WTC11 (cell line): ENCODE results near the gene F10. TPM values are rescaled to one million over a fixed set of nuclear protein-coding genes. Genes with fewer than 3 reads are reported as not detected.

ENCODE experiments used
- ATAC-seq: fragments of 200-7000 bp; cut with Tn5 transposase; 2 replicates; pipeline ENCODE4 v1.10.0; 2021; ENCODE audit warnings: mild to moderate bottlenecking, moderate library complexity
- CTCF ChIA-PET: fragments of 300-600 bp; sonication (Branson Sonifier 250); formaldehyde crosslinking; loops from one replicate; lab custom pipeline; 2021; ENCODE audit warnings: antibody characterized with exemption; lab: Charles Lee
- POLR2A ChIA-PET: fragments of 350-600 bp; sonication (Branson Sonifier 250); formaldehyde crosslinking; loops from one replicate; lab custom pipeline; 2021; ENCODE audit warnings: antibody characterized with exemption; lab: Charles Lee
- DNase-seq: peaks from one replicate; pipeline ENCODE4 v3.0.0; 2021; ENCODE audit warnings: low spot score
- H3K27ac Mint-ChIP-seq: 2 replicates; pipeline ENCODE4 v1.8.0; 2021; ENCODE audit warnings: mixed read lengths
- H3K27me3 Mint-ChIP-seq: 2 replicates; pipeline ENCODE4 v1.8.0; 2021; ENCODE audit warnings: low read depth, mild to moderate bottlenecking, moderate library complexity, mixed read lengths
- H3K36me3 Mint-ChIP-seq: 2 replicates; pipeline ENCODE4 v1.8.0; 2021; ENCODE audit warnings: mixed read lengths
- H3K4me1 Mint-ChIP-seq: 2 replicates; pipeline ENCODE4 v1.8.0; 2022; ENCODE audit warnings: mixed read lengths
- H3K4me3 Mint-ChIP-seq: 2 replicates; pipeline ENCODE4 v1.8.0; 2021; ENCODE audit warnings: mild to moderate bottlenecking, moderate library complexity, mixed read lengths
- H3K9me3 Mint-ChIP-seq: 2 replicates; pipeline ENCODE4 v1.8.0; 2021; ENCODE audit warnings: mixed read lengths
- ARID4B ChIP-seq: sonication (generic); formaldehyde crosslinking; IDR thresholded peaks from 2 replicates; pipeline ENCODE4 v1.8.0; 2023; ENCODE audit warnings: missing genetic modification reagents, mild to moderate bottlenecking, borderline replicate concordance
- ATF1 ChIP-seq: sonication (generic); formaldehyde crosslinking; IDR thresholded peaks from 2 replicates; pipeline ENCODE4 v1.8.1; 2023; ENCODE audit warnings: mild to moderate bottlenecking, moderate library complexity, missing genetic modification reagents
- ATF3 ChIP-seq: sonication (generic); formaldehyde crosslinking; conservative IDR thresholded peaks from 2 replicates; pipeline ENCODE4 v1.8.1; 2022; ENCODE audit warnings: mild to moderate bottlenecking, missing genetic modification reagents
- ERG ChIP-seq: fragments of 250-450 bp; sonication (Bioruptor Pico); IDR thresholded peaks from 2 replicates; pipeline ENCODE4 v1.8.0; 2021; ENCODE audit warnings: mild to moderate bottlenecking
- GTF2I ChIP-seq: fragments of 250-450 bp; sonication (Bioruptor Pico); conservative IDR thresholded peaks from 2 replicates; pipeline ENCODE4 v1.4.0; 2021; ENCODE audit warnings: mild to moderate bottlenecking
- HMGXB4 ChIP-seq: sonication (generic); formaldehyde crosslinking; IDR thresholded peaks from 2 replicates; pipeline ENCODE4 v1.8.1; 2023; ENCODE audit warnings: mild to moderate bottlenecking, moderate library complexity, missing genetic modification reagents
- JUN ChIP-seq: sonication (generic); formaldehyde crosslinking; IDR thresholded peaks from 2 replicates; pipeline ENCODE4 v1.8.0; 2023; ENCODE audit warnings: mild to moderate bottlenecking, missing genetic modification reagents
- PREB ChIP-seq: sonication (generic); formaldehyde crosslinking; IDR thresholded peaks from 2 replicates; pipeline ENCODE4 v1.8.1; 2022; ENCODE audit warnings: mild to moderate bottlenecking, missing genetic modification reagents, moderate library complexity, borderline replicate concordance
- RORB ChIP-seq: fragments of 250-450 bp; sonication (Bioruptor Pico); IDR thresholded peaks from 2 replicates; pipeline ENCODE4 v1.9.0; 2021; ENCODE audit warnings: mild to moderate bottlenecking
- SP1 ChIP-seq: sonication (generic); formaldehyde crosslinking; conservative IDR thresholded peaks from 2 replicates; pipeline ENCODE4 v1.8.1; 2022; ENCODE audit warnings: missing genetic modification reagents
- TEAD4 ChIP-seq: sonication (generic); formaldehyde crosslinking; IDR thresholded peaks from 2 replicates; pipeline ENCODE4 v1.8.0; 2022; ENCODE audit warnings: mild to moderate bottlenecking, missing genetic modification reagents
- ZBTB21 ChIP-seq: sonication (generic); formaldehyde crosslinking; IDR thresholded peaks from 2 replicates; pipeline ENCODE4 v1.8.1; 2023; ENCODE audit warnings: mild to moderate bottlenecking, missing genetic modification reagents, borderline replicate concordance
- ZNF121 ChIP-seq: sonication (generic); formaldehyde crosslinking; IDR thresholded peaks from 2 replicates; pipeline ENCODE4 v1.8.0; 2023; ENCODE audit warnings: missing genetic modification reagents
- ZNF138 ChIP-seq: sonication (generic); formaldehyde crosslinking; conservative IDR thresholded peaks from 2 replicates; pipeline ENCODE4 v1.8.1; 2022; ENCODE audit warnings: mild to moderate bottlenecking, moderate library complexity, missing genetic modification reagents
- ZNF232 ChIP-seq: sonication (generic); formaldehyde crosslinking; IDR thresholded peaks from 2 replicates; pipeline ENCODE4 v1.8.0; 2022; ENCODE audit warnings: mild to moderate bottlenecking, missing genetic modification reagents
- ZNF263 ChIP-seq: sonication (generic); formaldehyde crosslinking; IDR thresholded peaks from 2 replicates; pipeline ENCODE4 v1.8.1; 2022; ENCODE audit warnings: low read depth, mild to moderate bottlenecking, moderate library complexity, missing genetic modification reagents
- ZNF423 ChIP-seq: fragments of 250-450 bp; sonication (Bioruptor Pico); IDR thresholded peaks from 2 replicates; pipeline ENCODE4 v2.1.2; 2022; ENCODE audit warnings: mild to moderate bottlenecking, moderate library complexity
- ZNF512 ChIP-seq: sonication (generic); formaldehyde crosslinking; IDR thresholded peaks from 2 replicates; pipeline ENCODE4 v1.8.1; 2022; ENCODE audit warnings: missing genetic modification reagents, borderline replicate concordance
- ZSCAN18 ChIP-seq: fragments of 250-450 bp; sonication (Bioruptor Pico); IDR thresholded peaks from 2 replicates; pipeline ENCODE4 v2.1.2; 2022; ENCODE audit warnings: mild to moderate bottlenecking, moderate library complexity
- total RNA-seq: library from RNA; stranded (reverse); gene quantifications from 3 replicates; pipeline ENCODE4 v1.2.3, GENCODE V29; 2021

Gene F10
- total RNA-seq, 1 experiment from 2014 or later = 0.87 TPM

- no peak for TF ChIP-seq ZNF512
- no peak for TF ChIP-seq ZNF232 (CRISPR knock-in tag)
Measured at GRCh38 chr13:113137691-113138298, 15.2 kb downstream of the F10 start (continued).

GRCh38 chr13:113138792-113139551 is 16.4 kb downstream of the F10 start:
- Mint-ChIP-seq H3K27me3 (no peaks in the 10 kb centered on the region), H3K27ac (no peak overlapping the region; the same call in 1 of the 2 replicates), H3K36me3 (no peaks in the 10 kb centered on the region), H3K9me3 (peaks cover 4% of the 10 kb centered on the region; the same call in 1 of the 2 replicates), H3K4me3 (no peak overlapping the region), H3K4me1 (peaks cover 11% of the 10 kb centered on the region)
- TF ChIP-seq ZNF263 (CRISPR knock-in tag) (no peak), ATF1 (CRISPR knock-in tag) (no peak), TEAD4 (CRISPR knock-in tag) (no peak), RORB (CRISPR knock-in tag) (no peak), ZNF232 (CRISPR knock-in tag) (no peak), ZNF121 (CRISPR knock-in tag) (no peak), ERG (CRISPR knock-in tag) (no peak), ZNF138 (no peak), GTF2I (CRISPR knock-in tag) (no peak), HMGXB4 (CRISPR knock-in tag) (no peak), PREB (CRISPR knock-in tag) (no peak), ZSCAN18 (CRISPR knock-in tag) (no peak), JUN (CRISPR knock-in tag) (no peak), ARID4B (no peak), ZBTB21 (CRISPR knock-in tag) (no peak), ZNF423 (no peak), ATF3 (no peak), SP1 (CRISPR knock-in tag) (no peak)
- no peak for DNase-seq
- ChIA-PET POLR2A (no interaction called here), CTCF (no interaction called here)
- no peak for ATAC-seq
